Stomach (tissue), 4 donors: ENCODE measurements around the gene NCOA6.

Source experiments
- EP300 ChIP-seq: sonication (generic); formaldehyde crosslinking; IDR thresholded peaks from one replicate; pipeline ENCODE4 v1.6.1; 2017; ENCODE audit warnings: antibody characterized with exemption
- POLR2AphosphoS5 ChIP-seq, 3 donors: sonication (generic); formaldehyde crosslinking; IDR thresholded peaks; one replicate each; pipeline ENCODE4 v1.6.1; 2016; ENCODE audit warnings: antibody characterized with exemption in 3 of 3
- TF ChIP-seq, protein P1 (sequence below), 7 experiments: fragments of 450-650 bp in 4 of 7; fragments of 200-600 bp in 3 of 7; sonication (generic) in 3 of 7; IDR thresholded peaks; one replicate each; pipeline ENCODE4 v1.5.1; 2016 to 2019; ENCODE audit warnings: antibody characterized with exemption in 7 of 7, control low read depth in 2 of 7, mild to moderate bottlenecking in 1 of 7

DNA sequence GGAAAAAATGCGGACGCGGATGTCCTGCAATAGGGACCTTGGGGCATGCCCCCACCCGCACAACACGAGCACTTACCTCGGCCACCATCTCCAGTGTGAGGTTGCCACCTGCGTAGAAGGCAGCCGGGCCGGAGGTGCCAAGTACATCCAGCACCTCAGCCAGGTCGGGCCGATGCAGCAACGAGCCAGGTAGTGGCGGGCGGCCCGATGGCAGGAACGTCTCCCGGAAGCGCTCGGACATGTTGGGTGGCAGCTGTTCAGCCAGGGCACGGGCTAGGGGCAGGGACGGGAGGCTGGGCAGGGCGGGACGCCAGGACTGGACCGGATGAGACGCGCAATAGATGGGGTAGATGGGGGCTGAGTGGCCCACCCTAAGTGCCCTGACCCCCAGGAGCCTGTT, 33.9 kb upstream of the NCOA6 start:
- TF ChIP-seq, protein P1, sequence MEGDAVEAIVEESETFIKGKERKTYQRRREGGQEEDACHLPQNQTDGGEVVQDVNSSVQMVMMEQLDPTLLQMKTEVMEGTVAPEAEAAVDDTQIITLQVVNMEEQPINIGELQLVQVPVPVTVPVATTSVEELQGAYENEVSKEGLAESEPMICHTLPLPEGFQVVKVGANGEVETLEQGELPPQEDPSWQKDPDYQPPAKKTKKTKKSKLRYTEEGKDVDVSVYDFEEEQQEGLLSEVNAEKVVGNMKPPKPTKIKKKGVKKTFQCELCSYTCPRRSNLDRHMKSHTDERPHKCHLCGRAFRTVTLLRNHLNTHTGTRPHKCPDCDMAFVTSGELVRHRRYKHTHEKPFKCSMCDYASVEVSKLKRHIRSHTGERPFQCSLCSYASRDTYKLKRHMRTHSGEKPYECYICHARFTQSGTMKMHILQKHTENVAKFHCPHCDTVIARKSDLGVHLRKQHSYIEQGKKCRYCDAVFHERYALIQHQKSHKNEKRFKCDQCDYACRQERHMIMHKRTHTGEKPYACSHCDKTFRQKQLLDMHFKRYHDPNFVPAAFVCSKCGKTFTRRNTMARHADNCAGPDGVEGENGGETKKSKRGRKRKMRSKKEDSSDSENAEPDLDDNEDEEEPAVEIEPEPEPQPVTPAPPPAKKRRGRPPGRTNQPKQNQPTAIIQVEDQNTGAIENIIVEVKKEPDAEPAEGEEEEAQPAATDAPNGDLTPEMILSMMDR (IDR thresholded peaks at IDR 0.05), result no peak
- no peak for TF ChIP-seq EP300
- no peak for TF ChIP-seq POLR2AphosphoS5 (IDR thresholded peaks at IDR 0.05)
